HepG2 (cell line): ENCODE data around the gene IL2RA. TPM values are rescaled to one million over a fixed set of nuclear protein-coding genes. Genes with fewer than 3 reads are reported as not detected.

Experiments
- ATAC-seq: fragments of 200-7000 bp; cut with Tn5 transposase; 3 replicates; pipeline ENCODE4 v1.9.1; 2020; ENCODE audit warnings: mild to moderate bottlenecking, moderate library complexity
- BruUV-seq: library from RNA; stranded (reverse); fragments of 400-500 nt; replicated peaks from 2 replicates; lab custom pipeline; 2021; lab: Mats Ljungman, UMichigan
- CTCF ChIA-PET: fragments of 300-600 bp; formaldehyde crosslinking; extraction: SDS; loops from one replicate; lab custom pipeline; 2021; ENCODE audit warnings: low total read pairs, inconsistent platforms, low intra/inter-chr PET ratio; lab: Yijun Ruan, JAX
- POLR2A ChIA-PET: fragments of 350-600 bp; sonication (Branson Sonifier 250); formaldehyde crosslinking; loops from one replicate; lab custom pipeline; 2020; ENCODE audit warnings: antibody characterized with exemption, inconsistent platforms; lab: Yijun Ruan, JAX
- DNase-seq: peaks from one replicate; pipeline ENCODE4 v3.0.0-alpha.2; 2015; ENCODE audit warnings: low spot score
- FAIRE-seq: peaks from 3 replicates; lab custom pipeline; 2011; peaks lifted over from hg19 to GRCh38; lab: Jason Lieb, UNC
- H2AFZ ChIP-seq: one replicate; pipeline ENCODE4 v1.6.1; 2011; ENCODE audit warnings: low read length, inconsistent platforms
- H3K27ac ChIP-seq: fragments of 300-600 bp; 3 replicates; pipeline ENCODE4 v1.8.0; 2011; ENCODE audit warnings: mixed run types, mild to moderate bottlenecking, mixed read lengths, low read length, inconsistent platforms; ENCODE audit not compliant: insufficient read depth; ENCODE audit errors: extremely low read length
- H3K27me3 ChIP-seq, 2 experiments: fragments of 200-600 bp in 1 of 2; 2 replicates in 1 of 2; 3 replicates in 1 of 2; pipeline versions ENCODE4 v1.6.0 to v1.8.0; 2011; ENCODE audit warnings: low read length in 2 of 2, mild to moderate bottlenecking in 2 of 2, moderate library complexity in 2 of 2, inconsistent platforms in 1 of 2; ENCODE audit not compliant: insufficient read depth in 2 of 2, control insufficient read depth in 1 of 2
- H3K36me3 ChIP-seq, 2 experiments: fragments of 200-600 bp in 1 of 2; replicated peaks in 1 of 2; 2 replicates in 1 of 2; 3 replicates in 1 of 2; pipeline versions ENCODE4 v1.5.1 to v1.8.0; 2011; ENCODE audit warnings: low read length in 2 of 2, inconsistent platforms in 1 of 2; ENCODE audit not compliant: insufficient read depth in 2 of 2, control insufficient read depth in 1 of 2
- H3K4me1 ChIP-seq: 2 replicates; pipeline ENCODE4 v1.5.1; 2012; ENCODE audit warnings: low read length, inconsistent platforms; ENCODE audit not compliant: insufficient read depth
- H3K4me2 ChIP-seq: 2 replicates; pipeline ENCODE4 v1.6.0; 2011; ENCODE audit warnings: low read depth, low read length, inconsistent platforms
- H3K4me3 ChIP-seq, 3 experiments: fragments of 200-600 bp in 1 of 3; sonication (generic), shearing (Covaris generic) in 1 of 3; replicated peaks in 1 of 3; 2 replicates each; pipeline ENCODE4 v1.5.1; 2011 to 2016; ENCODE audit warnings: low read length in 3 of 3, inconsistent platforms in 2 of 3, low read depth in 2 of 3, mild to moderate bottlenecking in 2 of 3, control low read depth in 1 of 3, mixed read lengths in 1 of 3; ENCODE audit not compliant: insufficient read depth in 1 of 3
- H3K79me2 ChIP-seq: one replicate; pipeline ENCODE4 v1.6.1; 2011; ENCODE audit warnings: low read length, inconsistent platforms; ENCODE audit not compliant: insufficient read depth
- H3K9ac ChIP-seq: 2 replicates; pipeline ENCODE4 v1.6.0; 2011; ENCODE audit warnings: mild to moderate bottlenecking, low read depth, low read length, inconsistent platforms; ENCODE audit not compliant: insufficient read depth
- H3K9me3 ChIP-seq: 2 replicates; pipeline ENCODE4 v1.5.1; 2012; ENCODE audit warnings: mild to moderate bottlenecking, low read length
- H4K20me1 ChIP-seq: 2 replicates; pipeline ENCODE4 v1.6.0; 2011; ENCODE audit warnings: inconsistent platforms, mild to moderate bottlenecking, low read length, moderate library complexity; ENCODE audit not compliant: insufficient read depth
- ZNF749 ChIP-seq: sonication (generic); formaldehyde crosslinking; IDR thresholded peaks from 2 replicates; pipeline ENCODE4 v1.8.0; 2022; ENCODE audit warnings: mild to moderate bottlenecking, missing genetic modification reagents, moderate library complexity, borderline replicate concordance
- ZNF768 ChIP-seq: sonication (generic); formaldehyde crosslinking; IDR thresholded peaks from 2 replicates; pipeline ENCODE4 v1.4.0; 2020; ENCODE audit warnings: missing genetic modification reagents
- ZNF788 ChIP-seq: sonication (generic); formaldehyde crosslinking; IDR thresholded peaks from 2 replicates; pipeline ENCODE4 v1.5.0; 2020; ENCODE audit warnings: mild to moderate bottlenecking, missing genetic modification reagents, borderline replicate concordance
- WGBS: methylation state at CpG from one replicate; pipeline ENCODE4 v1.1.6; 2017; ENCODE audit warnings: low lambda C conversion rate; 5-methylcytosine and 5-hydroxymethylcytosine counted together
- in situ Hi-C: cut with HindIII; loops from 2 replicates; pipeline ENCODE4 v1.10.0; 2017; ENCODE audit warnings: low pct_unique_long_range_greater_than_20kb; ENCODE audit not compliant: extremely low pct_ligation_motif_present
- intact Hi-C: fragments of 100-400 bp; cut with micrococcal nuclease; formaldehyde crosslinking; loops from one replicate; pipeline ENCODE4 v1.10.0; 2022; ENCODE audit not compliant: unreplicated experiment
- polyA plus RNA-seq, 8 experiments: library from polyadenylated mRNA; depleted of rRNA in 3 of 8; stranded (reverse) in 7 of 8; unstranded in 1 of 8; fragments of >200 nt; fragmentation: Illumina TruSeq in 4 of 8; extraction: Trizol in 4 of 8; gene quantifications; 2 replicates each; pipeline versions ENCODE4 v1.2.1 to v1.2.3, GENCODE V29; 2011 to 2016; ENCODE audit warnings: low read depth in 4 of 8, missing spikeins in 1 of 8, mixed read lengths in 1 of 8; ENCODE audit not compliant: insufficient read depth in 1 of 8
- total RNA-seq, 5 experiments: library from RNA; depleted of rRNA; stranded (reverse); fragments of >200 nt; fragmentation: Illumina TruSeq; extraction: Trizol; gene quantifications; 2 replicates each; pipeline ENCODE4 v1.2.3, GENCODE V29; 2016; ENCODE audit warnings: low read depth in 1 of 5
- TF ChIP-seq, protein P1 (sequence below): sonication (generic); formaldehyde crosslinking; IDR thresholded peaks from 2 replicates; pipeline ENCODE4 v1.8.1; 2023; ENCODE audit warnings: missing genetic modification reagents, inconsistent platforms, borderline replicate concordance
- TF ChIP-seq, protein P2 (sequence below): sonication (generic); formaldehyde crosslinking; IDR thresholded peaks from 2 replicates; pipeline ENCODE4 v1.5.0; 2020; ENCODE audit warnings: missing genetic modification reagents

The IL2RA gene
- total and polyA plus RNA-seq, 2 of the 13 experiments (the other 11 are each of a cell fraction or from before 2014, with no cell fraction given) = not detected

DNA sequence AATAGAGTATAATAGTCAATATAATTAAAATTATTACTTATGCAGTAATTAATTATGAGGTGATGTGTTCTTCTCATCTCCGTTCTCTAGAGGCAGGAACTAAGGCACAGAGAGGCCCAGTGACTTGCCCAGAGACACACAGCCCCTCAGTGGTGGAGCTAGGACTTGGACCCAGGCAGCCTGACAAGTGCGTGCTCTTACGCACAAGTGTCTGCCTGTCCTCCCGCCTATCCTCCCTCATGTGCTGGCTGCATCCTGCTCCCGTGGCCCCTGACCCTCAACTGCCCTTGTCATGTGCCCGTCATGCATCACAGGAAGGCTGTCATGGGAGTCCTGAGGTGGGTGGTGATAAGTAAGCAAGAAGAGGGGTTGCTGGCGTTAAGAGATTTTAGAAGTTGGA, 14.3 kb downstream of the IL2RA start:
- no peak overlapping the region for H3K4me3 ChIP-seq
- H2AFZ ChIP-seq = no peak overlapping the region
- H3K79me2 ChIP-seq = no peaks in the 10 kb centered on the region
- POLR2A ChIA-PET = no interaction called here
- WGBS = 46% methylated on average over 7 of the region's 7 CpGs
- peaks cover 13% of the 10 kb centered on the region for H3K4me1 ChIP-seq
- H4K20me1 ChIP-seq = no peaks in the 10 kb centered on the region
- CTCF ChIA-PET = no interaction called here
- FAIRE-seq (no peak), DNase-seq (no peak), ATAC-seq (no peak)
- no peak overlapping the region for H3K9ac ChIP-seq
- TF ChIP-seq ZNF768 (CRISPR knock-in tag) = peak; percentile 88
- TF ChIP-seq, protein P1, sequence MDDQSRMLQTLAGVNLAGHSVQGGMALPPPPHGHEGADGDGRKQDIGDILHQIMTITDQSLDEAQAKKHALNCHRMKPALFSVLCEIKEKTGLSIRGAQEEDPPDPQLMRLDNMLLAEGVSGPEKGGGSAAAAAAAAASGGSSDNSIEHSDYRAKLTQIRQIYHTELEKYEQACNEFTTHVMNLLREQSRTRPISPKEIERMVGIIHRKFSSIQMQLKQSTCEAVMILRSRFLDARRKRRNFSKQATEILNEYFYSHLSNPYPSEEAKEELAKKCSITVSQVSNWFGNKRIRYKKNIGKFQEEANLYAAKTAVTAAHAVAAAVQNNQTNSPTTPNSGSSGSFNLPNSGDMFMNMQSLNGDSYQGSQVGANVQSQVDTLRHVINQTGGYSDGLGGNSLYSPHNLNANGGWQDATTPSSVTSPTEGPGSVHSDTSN = no peak
- TF ChIP-seq, protein P2, sequence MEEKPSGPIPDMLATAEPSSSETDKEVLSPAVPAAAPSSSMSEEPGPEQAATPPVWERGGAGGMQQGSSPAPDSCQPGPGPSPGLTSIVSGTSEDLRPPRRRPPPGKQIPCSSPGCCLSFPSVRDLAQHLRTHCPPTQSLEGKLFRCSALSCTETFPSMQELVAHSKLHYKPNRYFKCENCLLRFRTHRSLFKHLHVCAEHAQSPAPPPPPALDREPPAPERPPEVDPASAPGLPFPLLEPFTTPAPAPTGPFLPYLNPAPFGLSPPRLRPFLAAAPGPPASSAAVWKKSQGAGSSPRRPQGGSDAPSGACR (CRISPR knock-in tag) = no peak
- TF ChIP-seq ZNF788 (CRISPR knock-in tag) = no peak
- TF ChIP-seq ZNF749 = no peak
- intact Hi-C loops = no loop called here
- no TSS peak for BruUV-seq
- in situ Hi-C loops = no loop called here
- no peaks in the 10 kb centered on the region for H3K9me3 ChIP-seq
- peaks cover 1 to 12% of the 10 kb centered on the region in 2 experiments; a peak in 2 of 5 replicates for H3K27me3 ChIP-seq
- no peak overlapping the region for H3K27ac ChIP-seq
- H3K36me3 ChIP-seq = no peaks in the 10 kb centered on the region
- H3K4me2 ChIP-seq = no peak overlapping the region
